Peyer's patch (tissue), 4 donors: ENCODE results near the gene RASA4B.

Experiments
- POLR2A ChIP-seq, 2 donors: fragments of 450-650 bp; IDR thresholded peaks; one replicate each; pipeline ENCODE4 v1.5.1; 2017; ENCODE audit warnings: antibody characterized with exemption in 2 of 2, mild to moderate bottlenecking in 2 of 2, moderate library complexity in 2 of 2
- TF ChIP-seq, protein P1 (sequence below), 6 experiments: fragments of 450-650 bp in 4 of 6; fragments of 200-600 bp in 2 of 6; sonication (generic) in 1 of 6; IDR thresholded peaks; one replicate each; pipeline ENCODE4 v1.5.1; 2017 to 2019; ENCODE audit warnings: antibody characterized with exemption in 6 of 6, mild to moderate bottlenecking in 3 of 6, moderate library complexity in 1 of 6

DNA sequence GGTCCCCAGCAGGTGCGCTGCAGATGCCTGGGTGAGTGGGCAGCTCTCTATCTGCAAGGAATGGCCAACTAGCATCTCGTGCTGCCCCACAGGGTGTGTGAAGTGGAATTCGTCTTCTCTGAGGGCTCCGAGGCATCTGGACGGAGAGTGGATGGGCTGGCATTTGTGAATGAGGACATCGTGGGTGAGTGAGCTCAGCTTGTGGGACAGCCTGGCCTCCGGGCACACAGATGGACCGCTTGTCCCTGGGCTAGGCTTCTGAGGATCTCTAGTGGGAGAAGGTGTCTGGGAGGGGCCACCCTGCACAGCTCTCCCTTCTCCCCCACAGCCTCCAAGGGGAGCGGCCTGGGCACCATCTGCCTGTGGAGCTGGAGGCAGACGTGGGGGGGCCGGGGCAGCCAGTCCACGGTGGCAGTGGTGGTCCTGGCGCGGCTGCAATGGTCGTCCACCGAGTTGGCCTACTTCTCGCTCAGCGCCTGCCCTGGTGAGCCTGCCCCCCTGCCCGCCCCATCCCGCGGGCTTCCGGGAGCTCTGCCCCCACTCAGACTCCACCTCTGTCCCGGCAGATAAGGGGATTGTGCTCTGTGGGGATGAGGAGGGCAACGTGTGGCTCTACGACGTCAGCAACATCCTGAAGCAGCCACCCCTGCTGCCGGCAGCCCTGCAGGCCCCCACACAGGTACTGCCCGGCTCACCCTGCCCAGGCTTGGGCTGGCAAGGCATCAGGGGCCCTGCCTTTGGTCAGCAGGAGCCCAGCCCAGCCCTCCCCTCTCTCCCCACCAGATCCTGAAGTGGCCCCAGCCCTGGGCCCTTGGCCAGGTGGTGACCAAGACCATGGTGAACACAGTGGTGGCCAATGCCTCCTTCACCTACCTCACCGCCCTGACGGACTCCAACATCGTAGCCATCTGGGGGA, 45.2 kb downstream of the RASA4B start:
- TF ChIP-seq, protein P1, sequence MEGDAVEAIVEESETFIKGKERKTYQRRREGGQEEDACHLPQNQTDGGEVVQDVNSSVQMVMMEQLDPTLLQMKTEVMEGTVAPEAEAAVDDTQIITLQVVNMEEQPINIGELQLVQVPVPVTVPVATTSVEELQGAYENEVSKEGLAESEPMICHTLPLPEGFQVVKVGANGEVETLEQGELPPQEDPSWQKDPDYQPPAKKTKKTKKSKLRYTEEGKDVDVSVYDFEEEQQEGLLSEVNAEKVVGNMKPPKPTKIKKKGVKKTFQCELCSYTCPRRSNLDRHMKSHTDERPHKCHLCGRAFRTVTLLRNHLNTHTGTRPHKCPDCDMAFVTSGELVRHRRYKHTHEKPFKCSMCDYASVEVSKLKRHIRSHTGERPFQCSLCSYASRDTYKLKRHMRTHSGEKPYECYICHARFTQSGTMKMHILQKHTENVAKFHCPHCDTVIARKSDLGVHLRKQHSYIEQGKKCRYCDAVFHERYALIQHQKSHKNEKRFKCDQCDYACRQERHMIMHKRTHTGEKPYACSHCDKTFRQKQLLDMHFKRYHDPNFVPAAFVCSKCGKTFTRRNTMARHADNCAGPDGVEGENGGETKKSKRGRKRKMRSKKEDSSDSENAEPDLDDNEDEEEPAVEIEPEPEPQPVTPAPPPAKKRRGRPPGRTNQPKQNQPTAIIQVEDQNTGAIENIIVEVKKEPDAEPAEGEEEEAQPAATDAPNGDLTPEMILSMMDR (IDR thresholded peaks at IDR 0.05): no peak
- TF ChIP-seq POLR2A (IDR thresholded peaks at IDR 0.05): no peak
